Ectodermal cell (in vitro differentiated cells): ENCODE measurements around the gene TPBG.
"Not testable (repeated sequence)": the region's sequence is repeated elsewhere in the genome, so short reads cannot be mapped to it uniquely, and the experiment has no call there.

Experiments used
- H3K27ac ChIP-seq: 2 replicates; pipeline ENCODE4 v1.7.0; 2013; ENCODE audit warnings: mild to moderate bottlenecking, low read depth, low read length; ENCODE audit not compliant: insufficient read depth, poor library complexity, severe bottlenecking
- H3K27me3 ChIP-seq: 2 replicates; pipeline ENCODE4 v1.7.0; 2013; ENCODE audit warnings: mild to moderate bottlenecking, low read length; ENCODE audit not compliant: insufficient read depth, control insufficient read depth, poor library complexity, severe bottlenecking
- H3K36me3 ChIP-seq: one replicate; pipeline ENCODE4 v1.7.0; 2013; ENCODE audit warnings: low read length; ENCODE audit not compliant: control insufficient read depth, insufficient read depth
- H3K4me1 ChIP-seq: one replicate; pipeline ENCODE4 v1.7.0; 2013; ENCODE audit warnings: low read length; ENCODE audit not compliant: control insufficient read depth, insufficient read depth
- H3K4me3 ChIP-seq: 2 replicates; pipeline ENCODE4 v1.7.0; 2013; ENCODE audit warnings: low read depth, low read length, control low read depth; ENCODE audit not compliant: insufficient read depth
- H3K9me3 ChIP-seq: 2 replicates; pipeline ENCODE4 v1.7.0; 2013; ENCODE audit warnings: mild to moderate bottlenecking, low read length, moderate library complexity; ENCODE audit not compliant: control insufficient read depth
- WGBS, 2 experiments: methylation state at CpG; one replicate each; pipeline ENCODE4 v1.1.7; 2013; ENCODE audit warnings: missing lambda C conversion rate in 2 of 2; 5-methylcytosine and 5-hydroxymethylcytosine counted together

The TPBG gene

GRCh38 chr6:82372656-82373055, 9.0 kb downstream of the TPBG start:
- Histone ChIP-seq H3K36me3 (no peaks in the 10 kb centered on the region), H3K9me3 (no peaks in the 10 kb centered on the region), H3K27ac (no peak overlapping the region), H3K4me1 (no peaks in the 10 kb centered on the region), H3K27me3 (no peaks in the 10 kb centered on the region), H3K4me3 (no peak overlapping the region)
- WGBS, 2 experiments: 100% methylated on average over 2 of the region's 3 CpGs; no CpG with 5 or more reads in 1 of the 2 experiments

GRCh38 chr6:82374516-82374915, 10.9 kb downstream of the TPBG start:
- no peaks in the 10 kb centered on the region for H3K27me3 ChIP-seq
- H3K9me3 ChIP-seq: no peaks in the 10 kb centered on the region
- no peak overlapping the region for H3K27ac ChIP-seq
- no peaks in the 10 kb centered on the region for H3K4me1 ChIP-seq
- H3K4me3 ChIP-seq: no peak overlapping the region
- H3K36me3 ChIP-seq: no peaks in the 10 kb centered on the region

- Histone ChIP-seq H3K4me3 (no peak overlapping the region), H3K4me1 (no peaks in the 10 kb centered on the region), H3K27me3 (no peaks in the 10 kb centered on the region), H3K9me3 (no peaks in the 10 kb centered on the region), H3K36me3 (no peaks in the 10 kb centered on the region), H3K27ac (no peak overlapping the region)
Measured at GRCh38 chr6:82376636-82377035, 13.0 kb downstream of the TPBG start.

DNA sequence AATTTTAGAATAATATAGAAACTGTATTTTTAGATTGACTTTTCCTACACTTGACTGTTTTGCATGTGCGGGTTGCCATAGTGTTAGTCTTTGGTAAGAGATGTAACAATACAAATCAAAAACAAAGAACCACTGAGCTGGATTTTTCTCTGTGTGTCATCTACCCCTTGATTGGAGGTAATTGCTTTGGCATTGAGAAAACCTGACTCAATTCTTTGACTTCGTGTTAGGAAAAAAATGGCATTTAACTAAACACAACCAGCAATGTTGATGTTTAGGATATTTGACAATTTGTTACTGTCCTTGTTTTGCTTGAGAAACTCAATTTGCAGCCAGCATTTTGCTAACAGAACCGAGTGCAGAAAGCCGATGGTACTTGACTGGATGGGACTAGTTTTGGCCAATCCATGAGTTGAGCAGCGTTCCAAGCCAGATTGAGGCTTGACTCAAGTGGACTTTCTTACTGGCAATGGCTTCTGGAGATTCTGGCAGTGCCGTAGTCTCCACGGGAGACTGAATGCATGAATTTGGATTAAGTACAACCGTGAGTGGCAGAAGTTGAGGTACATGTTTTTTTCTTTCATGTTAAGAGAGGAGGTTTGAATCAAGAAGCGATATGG, 17.1 kb downstream of the TPBG start:
- no peak overlapping the region for H3K4me3 ChIP-seq
- H3K27me3 ChIP-seq: no peaks in the 10 kb centered on the region
- H3K27ac ChIP-seq: no peak overlapping the region
- no peaks in the 10 kb centered on the region for H3K9me3 ChIP-seq
- 94% methylated on average over 8 to 9 of the region's 9 CpGs for WGBS, 2 experiments
- H3K4me1 ChIP-seq: peaks cover 20% of the 10 kb centered on the region
- H3K36me3 ChIP-seq: no peaks in the 10 kb centered on the region

- H3K4me1 ChIP-seq: peaks cover 20% of the 10 kb centered on the region
- WGBS, 2 experiments: no CpG with 5 or more reads among the region's 1 CpG
- no peaks in the 10 kb centered on the region for H3K27me3 ChIP-seq
- no peaks in the 10 kb centered on the region for H3K36me3 ChIP-seq
- H3K27ac ChIP-seq: no peak overlapping the region
- H3K9me3 ChIP-seq: no peaks in the 10 kb centered on the region
- no peak overlapping the region for H3K4me3 ChIP-seq
Measured at GRCh38 chr6:82381278-82381677, 17.7 kb downstream of the TPBG start.

- Histone ChIP-seq H3K36me3 (no peaks in the 10 kb centered on the region), H3K27me3 (no peaks in the 10 kb centered on the region), H3K4me3 (no peak overlapping the region), H3K27ac (no peak overlapping the region), H3K9me3 (no peaks in the 10 kb centered on the region), H3K4me1 (peaks cover 20% of the 10 kb centered on the region)
- 56 to 61% methylated on average over 3 of the region's 3 CpGs for WGBS, 2 experiments
Measured at GRCh38 chr6:82385102-82385501, 21.5 kb downstream of the TPBG start.

DNA sequence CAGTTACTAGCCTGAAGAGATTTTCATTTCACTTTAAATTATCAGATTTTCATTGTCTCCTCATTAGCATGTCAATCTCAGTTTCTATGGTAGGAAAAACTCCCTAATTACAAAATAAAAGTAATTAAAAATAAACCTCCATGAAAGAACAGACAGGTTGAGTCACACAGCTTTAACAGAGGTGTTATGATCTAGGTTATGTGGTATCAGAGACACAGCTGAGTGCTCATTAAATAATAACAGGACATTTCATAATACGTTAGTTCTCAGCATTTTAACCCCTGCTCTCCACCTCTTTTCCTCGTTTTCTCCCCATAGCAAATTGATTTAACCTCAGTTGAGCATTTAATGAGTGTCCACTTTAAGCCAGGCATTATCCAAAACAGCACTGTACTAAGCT, 21.9 kb downstream of the TPBG start:
- Histone ChIP-seq H3K27me3 (no peaks in the 10 kb centered on the region), H3K4me3 (no peak overlapping the region), H3K27ac (no peak overlapping the region), H3K9me3 (no peaks in the 10 kb centered on the region), H3K4me1 (peaks cover 20% of the 10 kb centered on the region), H3K36me3 (no peaks in the 10 kb centered on the region)
- WGBS, 2 experiments: 87% methylated on average over 2 of the region's 2 CpGs

- H3K4me3 ChIP-seq: no peak overlapping the region
- 92 to 96% methylated on average over 2 of the region's 2 CpGs for WGBS, 2 experiments
- peaks cover 20% of the 10 kb centered on the region for H3K4me1 ChIP-seq
- H3K36me3 ChIP-seq: no peaks in the 10 kb centered on the region
- no peaks in the 10 kb centered on the region for H3K9me3 ChIP-seq
- no peaks in the 10 kb centered on the region for H3K27me3 ChIP-seq
- H3K27ac ChIP-seq: no peak overlapping the region
Measured at GRCh38 chr6:82385961-82386360, 22.3 kb downstream of the TPBG start.

DNA sequence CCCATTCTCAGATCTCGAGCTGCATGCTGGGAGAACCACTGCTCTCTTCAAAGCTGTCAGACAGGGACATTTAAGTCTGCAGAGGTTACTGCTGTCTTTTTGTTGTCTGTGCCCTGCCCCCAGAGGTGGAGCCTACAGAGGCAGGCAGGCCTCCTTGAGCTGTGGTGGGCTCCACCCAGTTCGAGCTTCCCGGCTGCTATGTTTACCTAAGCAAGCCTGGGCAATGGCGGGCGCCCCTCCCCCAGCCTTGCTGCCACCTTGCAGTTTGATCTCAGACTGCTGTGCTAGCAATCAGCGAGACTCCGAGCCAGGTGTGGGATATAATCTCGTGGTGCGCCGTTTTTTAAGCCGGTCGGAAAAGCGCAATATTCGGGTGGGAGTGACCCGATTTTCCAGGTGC, 31.2 kb downstream of the TPBG start:
- H3K27me3 ChIP-seq, H3K4me1 ChIP-seq, H3K4me3 ChIP-seq, H3K9me3 ChIP-seq, H3K36me3 ChIP-seq, H3K27ac ChIP-seq: not testable (repeated sequence)
- 76 to 78% methylated on average over 15 of the region's 15 CpGs for WGBS, 2 experiments

DNA sequence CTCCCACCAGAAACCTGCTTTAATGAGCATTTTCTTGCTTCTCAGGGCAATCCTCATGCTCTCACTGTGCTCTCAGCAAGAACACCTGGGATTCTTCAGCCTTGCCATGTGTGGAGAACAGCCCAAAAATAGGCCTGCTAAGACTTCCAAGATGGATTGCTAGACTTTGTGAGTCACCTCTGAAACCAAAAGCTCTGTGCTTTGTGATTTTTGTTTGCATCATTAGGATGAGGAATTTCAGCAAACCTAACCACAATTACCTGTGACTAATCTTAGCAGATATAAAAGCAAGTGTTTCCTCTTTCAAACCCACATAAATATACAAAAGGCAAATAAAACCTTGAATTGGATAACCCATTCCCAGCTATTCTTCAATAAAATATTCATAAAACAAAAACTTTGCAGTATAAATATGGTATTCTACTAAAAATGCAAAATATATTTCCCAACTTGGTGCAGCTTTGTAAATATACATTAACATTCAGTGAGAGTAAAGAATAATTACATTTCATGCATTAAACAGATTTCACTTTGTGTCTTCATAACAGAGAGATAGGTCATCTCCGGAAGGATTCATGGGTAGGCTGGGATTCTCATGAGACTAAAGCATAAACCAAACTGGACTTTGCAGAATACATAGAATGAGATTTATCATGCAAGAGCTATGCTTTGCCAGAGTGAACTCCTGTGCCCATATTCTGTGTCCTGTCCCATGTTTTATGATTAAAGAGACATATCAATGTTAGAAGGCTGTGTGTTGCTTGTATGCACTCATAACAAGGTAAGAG, 33.5 kb downstream of the TPBG start:
- H3K9me3 ChIP-seq: no peaks in the 10 kb centered on the region
- no peaks in the 10 kb centered on the region for H3K4me1 ChIP-seq
- H3K36me3 ChIP-seq: no peaks in the 10 kb centered on the region
- WGBS, 2 experiments: 85 to 100% methylated on average over 1 of the region's 1 CpG
- no peaks in the 10 kb centered on the region for H3K27me3 ChIP-seq
- no peak overlapping the region for H3K4me3 ChIP-seq
- no peak overlapping the region for H3K27ac ChIP-seq
